ENCODE results near the gene FKBP8. TPM values are rescaled to one million over a fixed set of nuclear protein-coding genes. Genes with fewer than 3 reads are reported as not detected.
A peak's percentile ranks its signal among the peaks of the same experiment; 100 is the strongest.

Gene FKBP8
- total and polyA plus RNA-seq, 2 experiments from 2014 or later = 183 to 247 TPM

DNA sequence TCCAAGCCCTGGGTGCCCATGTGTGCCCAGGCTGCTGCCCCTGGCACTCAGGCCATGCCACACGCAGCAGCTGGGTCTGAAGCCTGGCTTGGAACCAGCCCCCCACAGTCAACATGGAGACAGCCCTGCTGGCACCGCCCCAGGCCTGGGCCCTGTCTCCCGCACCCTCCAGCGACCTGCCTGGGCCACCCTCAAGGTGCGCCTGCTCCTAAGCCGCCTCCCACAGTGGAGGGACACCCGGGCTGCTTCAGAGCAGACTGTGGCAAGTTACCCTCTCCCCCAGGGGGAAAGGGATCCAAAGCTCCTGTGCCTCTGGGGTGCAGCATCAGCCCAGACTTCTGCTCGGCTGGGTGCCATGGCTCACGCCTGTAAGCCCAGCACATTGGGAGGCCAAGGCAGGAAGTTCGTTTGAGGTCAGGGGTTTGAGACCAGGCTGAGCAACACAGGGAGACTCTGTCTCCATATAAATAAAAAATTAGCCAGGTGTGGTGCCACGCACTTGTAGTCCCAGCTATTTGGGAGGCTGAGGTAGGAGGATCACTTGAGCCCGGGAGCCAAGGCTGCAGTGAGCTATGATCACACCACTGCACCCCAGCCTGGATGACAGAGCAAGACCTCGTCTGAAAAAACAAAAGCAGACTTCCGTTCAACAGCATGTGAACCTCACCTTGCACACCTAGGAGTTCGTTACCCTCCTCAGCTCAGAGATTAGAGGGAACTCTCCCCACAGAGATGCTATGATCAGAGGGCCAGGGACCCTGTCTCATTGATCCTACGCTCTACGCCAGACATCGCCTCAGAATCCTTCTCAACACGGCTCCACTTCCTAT lies 37.1 kb downstream of the FKBP8 start:
- H3K4me2 ChIP-seq = peak overlapping the region; percentile 27
- no peak overlapping the region for H3K4me3 ChIP-seq
- H3K27me3 ChIP-seq = no peaks in the 10 kb centered on the region
- H2AFZ ChIP-seq = no peak overlapping the region
- WGBS (ENCODE audit: low lambda C conversion rate, missing lambda C conversion rate) = 90% methylated on average over 19 of the region's 19 CpGs
- no peaks in the 10 kb centered on the region for H3K9me3 ChIP-seq (ENCODE audit: low read depth)
- H4K20me1 ChIP-seq (ENCODE audit: insufficient read depth, poor library complexity, severe bottlenecking) = peaks cover 91% of the 10 kb centered on the region
- TF ChIP-seq EZH2phosphoT487 (IDR thresholded peaks at IDR 0.05; ENCODE audit: low read depth, severe bottlenecking, unreplicated experiment) = no peak
- no peak for TF ChIP-seq EZH2 (IDR thresholded peaks at IDR 0.05; ENCODE audit: borderline replicate concordance)
- TF ChIP-seq CTCF (IDR thresholded peaks at IDR 0.05; ENCODE audit: poor library complexity) = no peak
- H3K79me2 ChIP-seq = peaks cover 98% of the 10 kb centered on the region
- H3K27ac ChIP-seq = peak overlapping the region; percentile 19
- no peaks in the 10 kb centered on the region for H3K36me3 ChIP-seq (replicated peaks; ENCODE audit: insufficient read depth, low read depth)
- H3K9me2 ChIP-seq (replicated peaks; ENCODE audit: insufficient read depth) = no peaks in the 10 kb centered on the region
- no peak for DNase-seq (ENCODE audit: low spot score)
- H3K4me1 ChIP-seq (ENCODE audit: insufficient read depth) = peaks cover 42% of the 10 kb centered on the region

DNA sequence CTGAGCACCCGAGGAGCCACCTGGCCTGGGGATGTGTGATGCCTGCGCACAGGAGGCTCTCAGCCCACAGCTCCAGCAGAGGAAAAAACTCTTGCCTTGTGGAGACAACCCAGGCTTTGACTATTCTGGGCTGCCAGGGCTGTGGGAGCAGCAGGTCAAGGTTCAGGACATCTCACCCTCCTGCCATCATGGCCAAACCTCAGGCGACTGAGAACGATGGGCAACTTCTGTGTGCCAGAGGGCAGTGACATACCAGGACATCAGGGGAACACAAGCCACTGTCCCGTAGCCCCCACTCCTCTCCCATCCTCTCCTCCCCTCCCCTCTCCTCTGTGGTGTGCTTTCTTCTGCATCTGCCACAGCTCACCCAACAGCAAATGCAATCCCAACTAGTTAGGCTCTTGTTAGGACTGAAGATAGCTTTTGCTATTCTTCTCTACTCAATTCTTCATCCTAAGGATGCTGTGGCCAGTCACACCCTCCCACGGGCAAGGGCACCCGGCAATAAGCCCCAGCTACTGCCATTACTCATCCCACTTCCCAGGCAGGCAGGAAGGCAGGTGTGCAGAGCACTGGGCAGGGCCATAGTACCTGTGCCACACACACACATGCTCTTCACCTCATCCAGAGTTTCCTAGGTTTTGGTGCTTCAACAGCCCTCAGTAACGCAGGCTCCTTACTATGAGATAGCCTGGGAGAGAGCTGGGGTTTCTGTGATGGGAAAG lies 38.3 kb downstream of the FKBP8 start:
- H3K36me3 ChIP-seq (replicated peaks; ENCODE audit: insufficient read depth, low read depth) = no peaks in the 10 kb centered on the region
- TF ChIP-seq CTCF (IDR thresholded peaks at IDR 0.05; ENCODE audit: poor library complexity) = no peak
- no peak for TF ChIP-seq EZH2phosphoT487 (IDR thresholded peaks at IDR 0.05; ENCODE audit: low read depth, severe bottlenecking, unreplicated experiment)
- no peak for TF ChIP-seq EZH2 (IDR thresholded peaks at IDR 0.05; ENCODE audit: borderline replicate concordance)
- no peaks in the 10 kb centered on the region for H3K27me3 ChIP-seq
- peak overlapping the region; percentile 28 for H3K4me2 ChIP-seq
- peaks cover 42% of the 10 kb centered on the region for H3K4me1 ChIP-seq (ENCODE audit: insufficient read depth)
- peak overlapping the region; percentile 81 for H3K27ac ChIP-seq
- H3K9me2 ChIP-seq (replicated peaks; ENCODE audit: insufficient read depth) = no peaks in the 10 kb centered on the region
- 66% methylated on average over 8 of the region's 8 CpGs for WGBS (ENCODE audit: low lambda C conversion rate, missing lambda C conversion rate)
- no peak for DNase-seq (ENCODE audit: low spot score)
- H4K20me1 ChIP-seq (ENCODE audit: insufficient read depth, poor library complexity, severe bottlenecking) = peaks cover 92% of the 10 kb centered on the region
- H2AFZ ChIP-seq = no peak overlapping the region
- peaks cover 98% of the 10 kb centered on the region for H3K79me2 ChIP-seq
- no peak overlapping the region for H3K4me3 ChIP-seq
- H3K9me3 ChIP-seq (ENCODE audit: low read depth) = no peaks in the 10 kb centered on the region

DNA sequence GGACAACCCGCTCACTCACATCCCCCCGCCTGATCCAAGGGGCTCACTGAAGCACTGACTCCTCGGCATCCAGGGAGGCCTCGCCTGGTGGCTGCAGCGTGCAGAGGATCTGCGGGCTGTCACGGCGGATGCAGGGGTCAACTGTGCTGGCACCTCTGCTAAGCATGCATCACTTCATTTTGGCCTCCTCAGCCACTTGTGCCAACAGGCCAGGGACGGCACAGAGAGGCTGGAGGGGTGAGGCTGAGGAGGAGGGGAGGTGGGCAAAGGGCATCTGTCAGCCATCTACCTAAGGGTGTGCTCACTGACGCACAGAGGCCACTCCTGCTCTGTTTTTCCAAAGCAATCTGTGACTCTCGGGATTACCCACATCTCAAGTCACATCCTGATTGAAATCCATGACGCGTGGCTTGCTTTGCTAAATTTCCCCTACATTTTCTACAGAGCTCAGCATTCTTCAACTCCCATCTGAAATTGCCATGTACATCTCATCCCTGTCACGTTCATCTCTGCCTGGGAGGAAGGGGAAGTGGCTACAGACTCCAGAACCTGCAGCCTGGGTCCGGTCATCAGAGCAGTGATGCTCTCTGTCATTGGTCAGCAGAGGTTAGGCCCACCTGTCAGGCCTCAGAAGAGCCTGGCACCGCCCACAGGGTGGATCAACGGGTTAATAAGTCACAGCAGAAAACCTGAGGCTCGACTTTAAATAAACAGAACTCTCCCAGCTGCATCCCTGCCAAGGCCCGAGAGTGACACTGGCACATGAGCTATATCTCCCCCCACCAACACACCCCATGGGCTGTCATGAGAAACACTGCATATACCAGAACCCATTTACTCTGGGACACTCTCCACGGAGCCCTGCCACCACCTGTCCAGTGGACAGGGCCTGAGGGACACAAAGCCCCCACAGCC lies 39.1 kb downstream of the FKBP8 start:
- H3K4me1 ChIP-seq (ENCODE audit: insufficient read depth) = peaks cover 42% of the 10 kb centered on the region
- peaks cover 98% of the 10 kb centered on the region for H3K79me2 ChIP-seq
- no peaks in the 10 kb centered on the region for H3K27me3 ChIP-seq
- peak overlapping the region; percentile 81 for H3K27ac ChIP-seq
- H3K9me3 ChIP-seq (ENCODE audit: low read depth) = no peaks in the 10 kb centered on the region
- no peak overlapping the region for H3K4me3 ChIP-seq
- WGBS (ENCODE audit: low lambda C conversion rate, missing lambda C conversion rate) = 61% methylated on average over 20 of the region's 20 CpGs
- TF ChIP-seq EZH2phosphoT487 (IDR thresholded peaks at IDR 0.05; ENCODE audit: low read depth, severe bottlenecking, unreplicated experiment) (no peak), CTCF (IDR thresholded peaks at IDR 0.05; ENCODE audit: poor library complexity) (no peak), EZH2 (IDR thresholded peaks at IDR 0.05; ENCODE audit: borderline replicate concordance) (no peak)
- peak; percentile 86 for DNase-seq (ENCODE audit: low spot score)
- H2AFZ ChIP-seq = no peak overlapping the region
- peak overlapping the region; percentile 28 for H3K4me2 ChIP-seq
- H3K36me3 ChIP-seq (replicated peaks; ENCODE audit: insufficient read depth, low read depth) = no peaks in the 10 kb centered on the region
- H3K9me2 ChIP-seq (replicated peaks; ENCODE audit: insufficient read depth) = no peaks in the 10 kb centered on the region
- peaks cover 93% of the 10 kb centered on the region for H4K20me1 ChIP-seq (ENCODE audit: insufficient read depth, poor library complexity, severe bottlenecking)
